HG03139 (cell line): ENCODE data around the gene ACSL3.

ENCODE experiments used
- ATAC-seq: cut with Tn5 transposase; IDR thresholded peaks from one replicate; pipeline ENCODE4 v1.9.1; 2021; ENCODE audit not compliant: unreplicated experiment

The ACSL3 gene

GRCh38 chr2:222878877-222879603 is 18.2 kb downstream of the ACSL3 start:
- no peak for ATAC-seq

GRCh38 chr2:222879604-222879933 is 18.7 kb downstream of the ACSL3 start:
- ATAC-seq: no peak

GRCh38 chr2:222882484-222882928 is 21.7 kb downstream of the ACSL3 start:
- ATAC-seq: no peak

GRCh38 chr2:222883420-222883819 is 22.6 kb downstream of the ACSL3 start:
- ATAC-seq: no peak

- no peak for ATAC-seq
Measured at GRCh38 chr2:222884114-222884771, 23.4 kb downstream of the ACSL3 start.

- no peak for ATAC-seq
Measured at GRCh38 chr2:222884805-222885424, 24.1 kb downstream of the ACSL3 start.

GRCh38 chr2:222887124-222887523 is 26.3 kb downstream of the ACSL3 start:
- ATAC-seq: no peak

GRCh38 chr2:222888716-222889115 is 27.9 kb downstream of the ACSL3 start:
- no peak for ATAC-seq

DNA sequence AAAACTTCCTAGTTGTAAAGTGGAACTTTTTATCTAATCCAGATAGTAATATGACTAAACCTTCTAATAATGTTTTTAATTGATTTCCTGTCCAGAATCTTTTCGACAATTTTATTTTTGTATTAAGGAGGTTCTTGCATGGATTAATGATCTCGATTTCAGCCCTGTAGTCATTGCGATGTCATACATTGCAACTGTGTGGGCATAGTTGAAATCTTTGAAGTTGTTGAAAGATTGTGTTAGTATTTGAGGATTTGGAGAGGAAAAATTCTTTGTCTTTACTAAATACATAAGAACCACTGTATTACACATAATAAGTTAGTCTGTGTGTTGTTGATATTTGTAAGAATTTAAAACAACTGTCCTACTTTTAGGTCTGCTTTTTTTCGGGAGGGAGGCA is 31.1 kb downstream of the ACSL3 start:
- ATAC-seq: no peak

- ATAC-seq: no peak
Measured at GRCh38 chr2:222892321-222892720, 31.5 kb downstream of the ACSL3 start.

GRCh38 chr2:222892761-222893160 is 31.9 kb downstream of the ACSL3 start:
- ATAC-seq: no peak

DNA sequence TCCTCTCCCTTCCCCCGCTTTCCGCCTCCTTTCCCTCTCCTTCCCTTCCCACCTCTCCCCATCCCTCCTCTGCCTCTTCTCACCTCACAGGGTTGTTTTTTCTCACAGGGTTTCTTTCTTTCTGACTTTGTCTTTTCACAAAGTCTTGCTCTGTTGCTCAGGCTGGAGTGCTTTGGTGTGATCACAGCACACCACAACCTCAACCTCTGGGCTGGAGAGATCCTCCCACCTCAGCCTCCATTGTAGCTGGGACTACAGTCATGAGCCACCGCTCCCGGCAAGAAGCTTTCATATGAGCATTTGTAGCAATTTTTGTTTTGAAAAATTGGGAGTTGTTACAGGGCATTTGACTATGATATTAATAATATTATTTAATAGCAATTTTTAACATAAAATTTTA is 32.9 kb downstream of the ACSL3 start:
- no peak for ATAC-seq

GRCh38 chr2:222895144-222895543 is 34.3 kb downstream of the ACSL3 start:
- no peak for ATAC-seq

DNA sequence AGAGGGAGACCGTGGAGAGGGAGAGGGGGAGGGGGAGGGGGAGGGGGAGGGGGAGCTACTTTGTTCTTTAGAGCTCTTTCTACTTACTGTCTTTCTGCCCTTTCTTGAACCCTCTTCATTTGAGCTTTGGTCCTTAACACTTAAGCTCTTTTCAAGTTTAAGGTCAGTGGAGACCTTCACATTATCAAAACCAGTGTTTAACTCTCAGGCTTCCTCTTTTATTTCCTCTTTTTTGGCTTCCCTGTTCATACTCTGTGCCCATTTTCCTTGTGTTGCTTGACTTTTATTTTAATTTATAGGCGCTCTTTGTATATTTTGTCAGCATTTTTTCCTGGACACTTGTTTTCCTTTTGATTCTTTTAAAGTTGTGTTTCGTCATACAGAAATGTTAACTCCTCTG is 37.1 kb downstream of the ACSL3 start:
- ATAC-seq: no peak

- ATAC-seq: no peak
Measured at GRCh38 chr2:222899413-222900181, 38.8 kb downstream of the ACSL3 start.

DNA sequence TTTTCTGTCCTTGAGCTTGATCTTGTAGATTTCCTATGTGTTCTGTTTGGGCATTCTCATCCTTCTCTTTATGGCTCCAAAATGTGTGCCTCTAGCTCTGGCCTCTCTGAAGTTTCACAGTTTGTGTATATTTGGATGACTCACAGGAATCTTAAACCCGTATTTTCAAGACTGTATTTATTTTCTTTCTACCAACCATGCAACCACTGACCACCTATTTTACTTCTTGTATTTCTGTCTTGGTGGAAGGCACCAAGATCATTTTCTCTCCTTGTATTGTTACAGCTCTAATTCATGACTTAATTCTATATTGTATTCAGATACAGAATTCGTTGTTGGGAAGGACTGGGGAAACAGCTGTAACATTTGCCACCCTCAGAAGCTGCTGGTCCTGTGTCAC is 39.5 kb downstream of the ACSL3 start:
- no peak for ATAC-seq

DNA sequence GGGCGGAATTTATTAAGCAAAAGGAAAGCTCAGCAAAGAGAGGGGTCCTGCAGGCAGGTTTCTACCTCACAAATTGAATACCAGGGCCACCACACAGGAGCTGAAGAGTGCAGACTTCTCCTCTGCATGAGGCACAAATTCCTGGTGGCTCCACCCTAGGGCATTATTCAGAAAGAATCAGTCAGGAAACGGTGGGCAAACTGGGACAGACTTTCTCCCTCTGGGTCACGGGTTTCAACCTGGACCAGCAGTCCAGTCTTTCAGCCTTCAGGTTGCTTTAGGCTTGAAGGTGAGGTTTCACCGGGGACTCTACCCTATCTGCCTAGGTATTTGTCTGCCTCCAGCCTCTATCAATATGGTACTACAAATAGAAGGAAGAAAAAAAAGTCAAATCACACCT is 41.8 kb downstream of the ACSL3 start:
- ATAC-seq: no peak

DNA sequence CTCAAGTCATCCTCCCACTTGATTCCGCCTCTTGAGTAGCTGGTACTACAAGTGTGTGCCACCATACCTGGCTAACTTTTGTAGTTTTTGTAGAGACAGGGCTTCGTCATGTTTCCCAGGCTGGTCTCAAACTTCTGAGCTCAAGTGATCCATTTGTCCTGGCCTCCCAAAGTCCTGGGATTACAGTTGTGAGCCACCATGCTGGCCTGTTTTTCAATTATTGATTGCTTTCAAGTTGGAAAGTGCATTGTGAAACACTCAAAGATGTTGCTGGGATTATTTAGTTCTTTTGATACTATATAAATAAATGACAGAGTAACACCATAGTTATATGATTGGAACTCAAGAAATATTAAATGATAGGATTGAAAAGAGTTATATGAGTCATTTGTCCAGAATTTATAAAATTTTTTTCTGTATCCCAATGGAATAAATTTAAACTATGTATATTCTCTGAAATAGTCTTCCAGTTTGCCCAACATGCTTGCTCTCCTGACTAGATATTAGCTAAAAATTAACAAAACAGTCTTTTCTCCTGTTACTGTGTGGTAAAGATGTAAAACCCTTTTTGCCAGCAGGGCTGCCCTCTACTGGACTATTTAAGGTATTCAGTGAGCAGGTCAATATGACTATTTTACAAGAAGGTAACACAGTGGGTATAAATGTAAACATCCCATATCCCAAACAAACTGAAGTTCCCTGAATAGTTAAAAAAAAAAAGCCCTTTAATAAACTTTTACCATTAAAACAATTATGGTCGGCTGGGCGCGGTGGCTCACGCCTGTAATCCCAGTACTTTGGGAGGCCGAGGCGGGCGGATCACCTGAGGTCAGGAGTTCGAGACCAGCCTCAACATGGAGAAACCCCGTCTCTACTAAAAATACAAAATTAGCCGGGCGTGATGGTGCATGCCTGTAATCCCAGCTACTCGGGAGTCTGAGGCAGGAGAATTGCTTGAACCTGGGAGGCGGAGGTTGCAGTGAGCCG is 42.7 kb downstream of the ACSL3 start:
- ATAC-seq: peak; percentile 91

DNA sequence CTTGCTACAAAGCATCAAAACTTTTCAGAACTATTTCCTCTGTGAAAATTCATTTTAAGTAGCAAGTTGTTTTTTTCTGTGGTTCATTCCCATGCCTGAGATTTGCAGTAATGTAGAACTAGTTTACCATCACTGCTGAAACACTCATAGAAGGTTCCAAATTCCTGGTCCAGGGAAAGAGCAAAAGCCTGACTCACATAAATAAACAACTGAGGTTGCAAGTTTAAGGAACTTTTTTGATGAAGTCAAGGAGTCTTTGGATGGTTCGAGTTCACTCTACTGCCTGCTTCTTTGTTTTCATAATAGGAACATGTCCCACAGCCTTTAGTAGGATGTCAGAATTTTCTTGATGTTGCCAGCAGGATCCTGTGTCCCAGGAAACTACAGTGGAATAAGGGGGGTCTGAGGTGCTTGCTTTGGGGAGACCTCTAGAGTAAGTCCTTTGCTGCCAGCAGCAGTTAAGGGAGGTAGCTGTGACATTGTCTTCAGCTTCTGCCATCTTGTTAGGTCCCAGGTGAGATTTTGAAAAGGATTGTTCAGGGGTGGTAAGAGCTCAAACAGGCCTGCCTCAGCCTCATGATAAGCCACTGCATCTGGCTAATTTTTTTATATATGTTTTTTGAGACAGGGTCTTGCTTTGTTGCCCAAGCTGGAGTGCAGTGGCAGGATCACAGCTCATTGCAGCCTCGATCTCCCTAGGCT is 43.9 kb downstream of the ACSL3 start:
- no peak for ATAC-seq

DNA sequence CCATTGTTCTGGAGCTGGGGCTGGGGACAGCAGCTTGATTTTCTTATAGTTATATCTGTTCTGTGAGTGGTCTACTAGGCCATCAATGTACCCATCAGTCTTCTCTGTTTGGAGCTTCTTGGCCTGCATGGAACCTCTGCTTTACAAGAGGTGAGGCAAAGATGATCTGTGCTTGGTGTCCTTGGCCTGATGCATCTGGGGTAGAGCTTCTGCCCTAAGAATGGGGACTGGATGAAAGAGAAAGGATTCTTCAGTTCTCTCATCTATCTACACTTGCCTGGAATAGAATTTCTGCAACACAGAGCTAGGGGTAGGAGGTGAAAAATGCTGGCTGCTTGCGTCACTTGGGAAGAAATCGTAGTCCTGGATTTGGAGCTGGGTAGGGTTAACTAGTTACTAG is 46.2 kb downstream of the ACSL3 start:
- ATAC-seq: no peak
